NCI-H69 (cell line): ENCODE data around the gene SEC16A.

Source experiments
- DNase-seq: peaks from one replicate; lab custom pipeline; 2025; lab: John Stamatoyannopoulos, UW

SEC16A gene

GRCh38 chr9:136482793-136483588 lies at the start of gene SEC16A:
TSS of gene SEC16A (minus strand) at chr9:136483040. CDS start at chr9:136477615, 5,425 bp downstream.
- peak; percentile 99 for DNase-seq

- DNase-seq, result no peak
Observed at GRCh38 chr9:136531904-136532798, 49.3 kb upstream of the SEC16A start.

- DNase-seq, result no peak
Observed at GRCh38 chr9:136531186-136531903, 48.5 kb upstream of the SEC16A start.

- DNase-seq, result no peak
Observed at GRCh38 chr9:136530461-136531089, 47.7 kb upstream of the SEC16A start.

GRCh38 chr9:136529516-136530460 lies 46.9 kb upstream of the SEC16A start:
- no peak for DNase-seq

GRCh38 chr9:136528716-136529341 lies 46.0 kb upstream of the SEC16A start:
- DNase-seq, result no peak

- DNase-seq, result peak; percentile 96
Observed at GRCh38 chr9:136527721-136528710, 45.2 kb upstream of the SEC16A start.

- DNase-seq, result peak; percentile 38
Observed at GRCh38 chr9:136527131-136527530, 44.3 kb upstream of the SEC16A start.

- peak; percentile 88 for DNase-seq
Observed at GRCh38 chr9:136526625-136527066, 43.8 kb upstream of the SEC16A start.

- DNase-seq, result peak; percentile 69
Observed at GRCh38 chr9:136525841-136526499, 43.1 kb upstream of the SEC16A start.

- DNase-seq, result peak; percentile 31
Observed at GRCh38 chr9:136525207-136525606, 42.4 kb upstream of the SEC16A start.

- DNase-seq, result no peak
Observed at GRCh38 chr9:136522314-136523237, 39.7 kb upstream of the SEC16A start.

- no peak for DNase-seq
Observed at GRCh38 chr9:136521537-136521936, 38.7 kb upstream of the SEC16A start.

GRCh38 chr9:136520053-136520540 lies 37.3 kb upstream of the SEC16A start:
- DNase-seq, result peak; percentile 82

GRCh38 chr9:136519263-136520052 lies 36.6 kb upstream of the SEC16A start:
- no peak for DNase-seq

- DNase-seq, result no peak
Observed at GRCh38 chr9:136518623-136519022, 35.8 kb upstream of the SEC16A start.
